ENCODE measurements around the gene MITF. TPM values are rescaled to one million over a fixed set of nuclear protein-coding genes. Genes with fewer than 3 reads are reported as not detected.

The MITF gene
- total RNA-seq, 1 experiment from 2014 or later = 4.3 TPM

DNA sequence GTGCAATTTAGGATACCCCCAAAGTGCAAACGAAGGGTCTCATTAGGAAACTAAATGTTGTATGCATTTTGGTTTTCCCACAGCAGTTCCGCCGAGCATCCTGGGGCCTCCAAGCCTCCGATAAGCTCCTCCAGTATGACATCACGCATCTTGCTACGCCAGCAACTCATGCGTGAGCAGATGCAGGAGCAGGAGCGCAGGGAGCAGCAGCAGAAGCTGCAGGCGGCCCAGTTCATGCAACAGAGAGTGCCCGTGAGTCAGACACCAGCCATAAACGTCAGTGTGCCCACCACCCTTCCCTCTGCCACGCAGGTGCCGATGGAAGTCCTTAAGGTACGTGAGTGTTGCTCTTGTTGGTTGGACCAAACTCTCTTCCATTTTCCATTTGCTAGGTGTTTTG is 139.8 kb downstream of the MITF start:
- no peaks in the 10 kb centered on the region for H3K4me1 Mint-ChIP-seq (ENCODE audit: low read depth, unreplicated experiment)
- no peak overlapping the region for H3K4me3 Mint-ChIP-seq (ENCODE audit: unreplicated experiment)
- no peaks in the 10 kb centered on the region for H3K4me1 ChIP-seq
- no peaks in the 10 kb centered on the region for H3K9me3 Mint-ChIP-seq (ENCODE audit: unreplicated experiment)
- no peak overlapping the region for H3K27ac Mint-ChIP-seq (ENCODE audit: unreplicated experiment)
- H3K36me3 Mint-ChIP-seq (ENCODE audit: insufficient read depth, unreplicated experiment) = no peaks in the 10 kb centered on the region
- TF ChIP-seq, protein P1, sequence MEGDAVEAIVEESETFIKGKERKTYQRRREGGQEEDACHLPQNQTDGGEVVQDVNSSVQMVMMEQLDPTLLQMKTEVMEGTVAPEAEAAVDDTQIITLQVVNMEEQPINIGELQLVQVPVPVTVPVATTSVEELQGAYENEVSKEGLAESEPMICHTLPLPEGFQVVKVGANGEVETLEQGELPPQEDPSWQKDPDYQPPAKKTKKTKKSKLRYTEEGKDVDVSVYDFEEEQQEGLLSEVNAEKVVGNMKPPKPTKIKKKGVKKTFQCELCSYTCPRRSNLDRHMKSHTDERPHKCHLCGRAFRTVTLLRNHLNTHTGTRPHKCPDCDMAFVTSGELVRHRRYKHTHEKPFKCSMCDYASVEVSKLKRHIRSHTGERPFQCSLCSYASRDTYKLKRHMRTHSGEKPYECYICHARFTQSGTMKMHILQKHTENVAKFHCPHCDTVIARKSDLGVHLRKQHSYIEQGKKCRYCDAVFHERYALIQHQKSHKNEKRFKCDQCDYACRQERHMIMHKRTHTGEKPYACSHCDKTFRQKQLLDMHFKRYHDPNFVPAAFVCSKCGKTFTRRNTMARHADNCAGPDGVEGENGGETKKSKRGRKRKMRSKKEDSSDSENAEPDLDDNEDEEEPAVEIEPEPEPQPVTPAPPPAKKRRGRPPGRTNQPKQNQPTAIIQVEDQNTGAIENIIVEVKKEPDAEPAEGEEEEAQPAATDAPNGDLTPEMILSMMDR (IDR thresholded peaks at IDR 0.05; ENCODE audit: insufficient read depth in 1 of 2, low read depth in 1 of 2, low read length in 1 of 2, severe bottlenecking in 1 of 2, unreplicated experiment in 1 of 2) = no peak
- no peak for DNase-seq
- H3K4me3 ChIP-seq (ENCODE audit: low read depth, low read length) = no peak overlapping the region
- POLR2A ChIA-PET = no interaction called here
- no peaks in the 10 kb centered on the region for H3K9me3 ChIP-seq
- H3K27me3 ChIP-seq (replicated peaks; ENCODE audit: control insufficient read depth, insufficient read depth, low read length) = no peaks in the 10 kb centered on the region; the same call in 1 of the 2 replicates
- CTCF ChIA-PET = no interaction called here
- H3K36me3 ChIP-seq (ENCODE audit: control insufficient read depth, insufficient read depth, low read length) = no peaks in the 10 kb centered on the region
- no TSS peak for BruUV-seq (replicated peaks)
- intact Hi-C loops (cut with micrococcal nuclease; ENCODE audit: unreplicated experiment) = no loop called here
- H3K27me3 Mint-ChIP-seq (ENCODE audit: insufficient read depth, unreplicated experiment) = no peaks in the 10 kb centered on the region

DNA sequence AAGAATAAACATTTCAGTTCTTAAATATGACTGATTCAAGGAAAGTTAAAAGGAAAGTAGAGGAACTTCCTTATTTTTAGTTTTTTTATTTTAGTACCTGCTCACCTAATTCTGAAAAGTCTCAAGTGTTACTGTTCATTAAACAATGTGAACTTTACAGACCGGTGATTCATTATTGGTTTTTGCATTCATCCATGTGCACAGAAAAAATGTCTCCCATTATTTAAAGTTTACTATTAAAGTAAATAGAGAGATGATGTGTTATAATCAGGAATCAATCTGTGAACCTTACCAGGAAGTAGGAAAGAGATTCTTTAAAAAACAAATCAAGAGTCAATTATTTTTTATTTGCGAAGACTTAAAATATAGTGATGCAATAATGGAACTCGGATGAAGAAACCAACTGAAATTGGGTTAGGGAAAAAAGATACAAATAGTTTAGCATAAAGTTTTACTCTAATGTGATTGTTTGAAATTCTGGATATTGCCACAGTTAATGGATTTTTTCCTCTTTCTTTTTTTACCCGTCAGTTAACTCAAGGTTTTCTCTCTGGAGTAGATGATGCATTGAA is 140.9 kb downstream of the MITF start:
- Mint-ChIP-seq H3K27me3 (ENCODE audit: insufficient read depth, unreplicated experiment) (no peaks in the 10 kb centered on the region), H3K4me1 (ENCODE audit: low read depth, unreplicated experiment) (no peaks in the 10 kb centered on the region), H3K36me3 (ENCODE audit: insufficient read depth, unreplicated experiment) (no peaks in the 10 kb centered on the region), H3K9me3 (ENCODE audit: unreplicated experiment) (no peaks in the 10 kb centered on the region), H3K4me3 (ENCODE audit: unreplicated experiment) (no peak overlapping the region), H3K27ac (ENCODE audit: unreplicated experiment) (no peak overlapping the region)
- H3K27me3 ChIP-seq (replicated peaks; ENCODE audit: control insufficient read depth, insufficient read depth, low read length) = no peaks in the 10 kb centered on the region; the same call in 1 of the 2 replicates
- no peaks in the 10 kb centered on the region for H3K4me1 ChIP-seq
- no TSS peak for BruUV-seq (replicated peaks)
- TF ChIP-seq, protein P1 (IDR thresholded peaks at IDR 0.05; ENCODE audit: insufficient read depth in 1 of 2, low read depth in 1 of 2, low read length in 1 of 2, severe bottlenecking in 1 of 2, unreplicated experiment in 1 of 2) = no peak
- H3K36me3 ChIP-seq (ENCODE audit: control insufficient read depth, insufficient read depth, low read length) = no peaks in the 10 kb centered on the region
- ChIA-PET POLR2A (no interaction called here), CTCF (no interaction called here)
- H3K9me3 ChIP-seq = no peaks in the 10 kb centered on the region
- no peak for DNase-seq
- intact Hi-C loops (cut with micrococcal nuclease; ENCODE audit: unreplicated experiment) = no loop called here
- no peak overlapping the region for H3K4me3 ChIP-seq (ENCODE audit: low read depth, low read length)

DNA sequence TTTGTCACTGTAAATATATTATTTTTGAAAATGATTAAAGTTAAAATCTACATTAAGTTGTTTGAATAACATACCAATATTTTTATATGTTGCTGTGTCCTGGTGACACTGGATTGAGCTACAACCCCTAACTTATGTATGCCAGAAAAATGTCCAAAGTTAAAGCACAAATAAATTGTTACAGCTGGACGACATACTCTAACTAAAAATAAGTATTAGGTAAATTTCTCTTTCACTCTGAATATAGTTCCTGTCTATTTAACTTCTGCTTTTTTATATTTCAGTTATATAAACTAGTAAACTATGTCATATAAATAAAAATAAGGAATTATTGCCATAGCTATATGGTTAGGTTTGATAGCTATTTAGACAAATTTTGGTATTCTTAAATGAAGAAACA is 141.8 kb downstream of the MITF start:
- TF ChIP-seq, protein P1 (IDR thresholded peaks at IDR 0.05; ENCODE audit: insufficient read depth in 1 of 2, low read depth in 1 of 2, low read length in 1 of 2, severe bottlenecking in 1 of 2, unreplicated experiment in 1 of 2) = no peak
- no peak overlapping the region for H3K27ac Mint-ChIP-seq (ENCODE audit: unreplicated experiment)
- H3K27me3 Mint-ChIP-seq (ENCODE audit: insufficient read depth, unreplicated experiment) = no peaks in the 10 kb centered on the region
- Histone ChIP-seq H3K9me3 (no peaks in the 10 kb centered on the region), H3K4me1 (no peaks in the 10 kb centered on the region), H3K36me3 (ENCODE audit: control insufficient read depth, insufficient read depth, low read length) (no peaks in the 10 kb centered on the region), H3K4me3 (ENCODE audit: low read depth, low read length) (no peak overlapping the region), H3K27me3 (replicated peaks; ENCODE audit: control insufficient read depth, insufficient read depth, low read length) (no peaks in the 10 kb centered on the region; the same call in 1 of the 2 replicates)
- intact Hi-C loops (cut with micrococcal nuclease; ENCODE audit: unreplicated experiment) = no loop called here
- no peaks in the 10 kb centered on the region for H3K36me3 Mint-ChIP-seq (ENCODE audit: insufficient read depth, unreplicated experiment)
- no peak for DNase-seq
- POLR2A ChIA-PET = no interaction called here
- no peaks in the 10 kb centered on the region for H3K4me1 Mint-ChIP-seq (ENCODE audit: low read depth, unreplicated experiment)
- H3K4me3 Mint-ChIP-seq (ENCODE audit: unreplicated experiment) = no peak overlapping the region
- no TSS peak for BruUV-seq (replicated peaks)
- CTCF ChIA-PET = no interaction called here
- no peaks in the 10 kb centered on the region for H3K9me3 Mint-ChIP-seq (ENCODE audit: unreplicated experiment)

Measured in Caco-2 (cell line).